ENCODE measurements around the gene SDK1. TPM values are rescaled to one million over a fixed set of nuclear protein-coding genes. Genes with fewer than 3 reads are reported as not detected.

The SDK1 gene
- total and polyA plus RNA-seq, 2 experiments from 2014 or later = 2.1 to 10.0 TPM

DNA sequence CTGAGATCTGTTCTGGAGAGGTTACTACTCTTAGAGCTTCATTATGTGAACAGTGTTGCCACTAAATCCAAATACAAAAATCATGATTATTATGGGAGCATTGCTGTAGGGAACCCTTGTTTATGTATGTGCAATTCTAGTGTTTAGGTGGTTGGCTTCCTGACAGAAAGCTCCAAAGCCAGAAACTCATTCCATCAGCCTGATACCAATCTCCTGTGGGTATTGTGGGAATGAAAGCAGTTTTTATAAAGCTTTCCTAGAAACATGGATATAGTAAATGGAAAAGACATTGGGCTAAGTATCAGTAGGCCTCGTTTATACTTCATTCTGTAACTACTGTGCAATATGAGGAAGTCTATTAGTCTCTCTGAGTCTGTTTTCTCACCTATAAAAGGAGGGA is 6.4 kb downstream of the SDK1 start (continued):
- TF ChIP-seq, protein P1, sequence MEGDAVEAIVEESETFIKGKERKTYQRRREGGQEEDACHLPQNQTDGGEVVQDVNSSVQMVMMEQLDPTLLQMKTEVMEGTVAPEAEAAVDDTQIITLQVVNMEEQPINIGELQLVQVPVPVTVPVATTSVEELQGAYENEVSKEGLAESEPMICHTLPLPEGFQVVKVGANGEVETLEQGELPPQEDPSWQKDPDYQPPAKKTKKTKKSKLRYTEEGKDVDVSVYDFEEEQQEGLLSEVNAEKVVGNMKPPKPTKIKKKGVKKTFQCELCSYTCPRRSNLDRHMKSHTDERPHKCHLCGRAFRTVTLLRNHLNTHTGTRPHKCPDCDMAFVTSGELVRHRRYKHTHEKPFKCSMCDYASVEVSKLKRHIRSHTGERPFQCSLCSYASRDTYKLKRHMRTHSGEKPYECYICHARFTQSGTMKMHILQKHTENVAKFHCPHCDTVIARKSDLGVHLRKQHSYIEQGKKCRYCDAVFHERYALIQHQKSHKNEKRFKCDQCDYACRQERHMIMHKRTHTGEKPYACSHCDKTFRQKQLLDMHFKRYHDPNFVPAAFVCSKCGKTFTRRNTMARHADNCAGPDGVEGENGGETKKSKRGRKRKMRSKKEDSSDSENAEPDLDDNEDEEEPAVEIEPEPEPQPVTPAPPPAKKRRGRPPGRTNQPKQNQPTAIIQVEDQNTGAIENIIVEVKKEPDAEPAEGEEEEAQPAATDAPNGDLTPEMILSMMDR (conservative IDR thresholded peaks at IDR 0.05; ENCODE audit: low read depth in 2 of 2) = no peak
- TF ChIP-seq CREB1 (CRISPR knock-in tag; IDR thresholded peaks at IDR 0.05; ENCODE audit: low read depth) = no peak
- TF ChIP-seq EZH2 (IDR thresholded peaks at IDR 0.05; ENCODE audit: low read depth, unreplicated experiment) = no peak
- TF ChIP-seq ZNF114 (CRISPR knock-in tag; IDR thresholded peaks at IDR 0.05) = no peak
- no peak for TF ChIP-seq JUNB (IDR thresholded peaks at IDR 0.05; ENCODE audit: unreplicated experiment)
- TF ChIP-seq EZH2phosphoT487 (IDR thresholded peaks at IDR 0.05; ENCODE audit: unreplicated experiment) = no peak
- no peak for TF ChIP-seq STAT1 (IDR thresholded peaks at IDR 0.05; ENCODE audit: unreplicated experiment)
- TF ChIP-seq NANOG (IDR thresholded peaks at IDR 0.05; ENCODE audit: borderline replicate concordance) = no peak

DNA sequence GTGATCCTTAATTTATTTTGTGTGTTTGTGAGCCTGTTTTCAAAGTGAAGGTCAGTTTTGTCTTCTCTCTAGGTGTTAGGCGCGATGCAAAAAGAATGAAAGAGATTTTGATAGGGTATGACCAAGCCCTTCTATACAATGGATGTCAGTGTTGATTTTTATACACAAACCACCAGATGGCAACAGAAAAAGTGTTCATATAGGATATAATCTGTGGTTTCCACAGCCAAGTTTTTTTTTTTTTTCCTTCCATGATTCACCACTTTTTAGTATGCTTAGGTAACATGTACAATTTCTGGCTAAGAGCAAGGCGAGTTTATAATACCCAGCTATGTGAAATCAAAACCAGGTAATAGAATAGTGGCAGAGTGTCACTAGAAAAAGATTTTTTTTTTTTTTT is 8.1 kb downstream of the SDK1 start:
- Histone ChIP-seq H3K9me2 (ENCODE audit: insufficient read depth) (no peaks in the 10 kb centered on the region), H3K27me3 (ENCODE audit: insufficient read depth) (no peaks in the 10 kb centered on the region), H3K79me2 (replicated peaks; ENCODE audit: insufficient read depth) (peaks cover 33% of the 10 kb centered on the region), H2AFZ (no peak overlapping the region), H3K4me2 (no peak overlapping the region), H3K4me3 (no peak overlapping the region), H3F3A (replicated peaks; ENCODE audit: low read depth) (no peaks in the 10 kb centered on the region), H3K27ac (ENCODE audit: low read depth) (no peak overlapping the region), H3K36me3 (ENCODE audit: insufficient read depth) (no peaks in the 10 kb centered on the region), H3K4me1 (ENCODE audit: insufficient read depth) (no peaks in the 10 kb centered on the region), H4K20me1 (replicated peaks; ENCODE audit: insufficient read depth) (peaks cover 12% of the 10 kb centered on the region; the same call in 1 of the 2 replicates)
- peaks cover 10% of the 10 kb centered on the region; the same call in 2 of the 3 replicates for H3K4me1 Mint-ChIP-seq
- no peak overlapping the region for H3K4me3 Mint-ChIP-seq
- no peaks in the 10 kb centered on the region for H3K27me3 Mint-ChIP-seq (ENCODE audit: insufficient read depth, low read depth, poor library complexity)
- DNase-seq (ENCODE audit: low spot score) (no peak), ATAC-seq (no peak)
- H3K9me3 Mint-ChIP-seq = no peaks in the 10 kb centered on the region
- no peaks in the 10 kb centered on the region for H3K36me3 Mint-ChIP-seq (ENCODE audit: low read depth)
- no peak for TF ChIP-seq STAT1 (IDR thresholded peaks at IDR 0.05; ENCODE audit: unreplicated experiment)
- TF ChIP-seq, protein P2, sequence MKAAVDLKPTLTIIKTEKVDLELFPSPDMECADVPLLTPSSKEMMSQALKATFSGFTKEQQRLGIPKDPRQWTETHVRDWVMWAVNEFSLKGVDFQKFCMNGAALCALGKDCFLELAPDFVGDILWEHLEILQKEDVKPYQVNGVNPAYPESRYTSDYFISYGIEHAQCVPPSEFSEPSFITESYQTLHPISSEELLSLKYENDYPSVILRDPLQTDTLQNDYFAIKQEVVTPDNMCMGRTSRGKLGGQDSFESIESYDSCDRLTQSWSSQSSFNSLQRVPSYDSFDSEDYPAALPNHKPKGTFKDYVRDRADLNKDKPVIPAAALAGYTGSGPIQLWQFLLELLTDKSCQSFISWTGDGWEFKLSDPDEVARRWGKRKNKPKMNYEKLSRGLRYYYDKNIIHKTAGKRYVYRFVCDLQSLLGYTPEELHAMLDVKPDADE (IDR thresholded peaks at IDR 0.05) = no peak
- TF ChIP-seq, protein P3, sequence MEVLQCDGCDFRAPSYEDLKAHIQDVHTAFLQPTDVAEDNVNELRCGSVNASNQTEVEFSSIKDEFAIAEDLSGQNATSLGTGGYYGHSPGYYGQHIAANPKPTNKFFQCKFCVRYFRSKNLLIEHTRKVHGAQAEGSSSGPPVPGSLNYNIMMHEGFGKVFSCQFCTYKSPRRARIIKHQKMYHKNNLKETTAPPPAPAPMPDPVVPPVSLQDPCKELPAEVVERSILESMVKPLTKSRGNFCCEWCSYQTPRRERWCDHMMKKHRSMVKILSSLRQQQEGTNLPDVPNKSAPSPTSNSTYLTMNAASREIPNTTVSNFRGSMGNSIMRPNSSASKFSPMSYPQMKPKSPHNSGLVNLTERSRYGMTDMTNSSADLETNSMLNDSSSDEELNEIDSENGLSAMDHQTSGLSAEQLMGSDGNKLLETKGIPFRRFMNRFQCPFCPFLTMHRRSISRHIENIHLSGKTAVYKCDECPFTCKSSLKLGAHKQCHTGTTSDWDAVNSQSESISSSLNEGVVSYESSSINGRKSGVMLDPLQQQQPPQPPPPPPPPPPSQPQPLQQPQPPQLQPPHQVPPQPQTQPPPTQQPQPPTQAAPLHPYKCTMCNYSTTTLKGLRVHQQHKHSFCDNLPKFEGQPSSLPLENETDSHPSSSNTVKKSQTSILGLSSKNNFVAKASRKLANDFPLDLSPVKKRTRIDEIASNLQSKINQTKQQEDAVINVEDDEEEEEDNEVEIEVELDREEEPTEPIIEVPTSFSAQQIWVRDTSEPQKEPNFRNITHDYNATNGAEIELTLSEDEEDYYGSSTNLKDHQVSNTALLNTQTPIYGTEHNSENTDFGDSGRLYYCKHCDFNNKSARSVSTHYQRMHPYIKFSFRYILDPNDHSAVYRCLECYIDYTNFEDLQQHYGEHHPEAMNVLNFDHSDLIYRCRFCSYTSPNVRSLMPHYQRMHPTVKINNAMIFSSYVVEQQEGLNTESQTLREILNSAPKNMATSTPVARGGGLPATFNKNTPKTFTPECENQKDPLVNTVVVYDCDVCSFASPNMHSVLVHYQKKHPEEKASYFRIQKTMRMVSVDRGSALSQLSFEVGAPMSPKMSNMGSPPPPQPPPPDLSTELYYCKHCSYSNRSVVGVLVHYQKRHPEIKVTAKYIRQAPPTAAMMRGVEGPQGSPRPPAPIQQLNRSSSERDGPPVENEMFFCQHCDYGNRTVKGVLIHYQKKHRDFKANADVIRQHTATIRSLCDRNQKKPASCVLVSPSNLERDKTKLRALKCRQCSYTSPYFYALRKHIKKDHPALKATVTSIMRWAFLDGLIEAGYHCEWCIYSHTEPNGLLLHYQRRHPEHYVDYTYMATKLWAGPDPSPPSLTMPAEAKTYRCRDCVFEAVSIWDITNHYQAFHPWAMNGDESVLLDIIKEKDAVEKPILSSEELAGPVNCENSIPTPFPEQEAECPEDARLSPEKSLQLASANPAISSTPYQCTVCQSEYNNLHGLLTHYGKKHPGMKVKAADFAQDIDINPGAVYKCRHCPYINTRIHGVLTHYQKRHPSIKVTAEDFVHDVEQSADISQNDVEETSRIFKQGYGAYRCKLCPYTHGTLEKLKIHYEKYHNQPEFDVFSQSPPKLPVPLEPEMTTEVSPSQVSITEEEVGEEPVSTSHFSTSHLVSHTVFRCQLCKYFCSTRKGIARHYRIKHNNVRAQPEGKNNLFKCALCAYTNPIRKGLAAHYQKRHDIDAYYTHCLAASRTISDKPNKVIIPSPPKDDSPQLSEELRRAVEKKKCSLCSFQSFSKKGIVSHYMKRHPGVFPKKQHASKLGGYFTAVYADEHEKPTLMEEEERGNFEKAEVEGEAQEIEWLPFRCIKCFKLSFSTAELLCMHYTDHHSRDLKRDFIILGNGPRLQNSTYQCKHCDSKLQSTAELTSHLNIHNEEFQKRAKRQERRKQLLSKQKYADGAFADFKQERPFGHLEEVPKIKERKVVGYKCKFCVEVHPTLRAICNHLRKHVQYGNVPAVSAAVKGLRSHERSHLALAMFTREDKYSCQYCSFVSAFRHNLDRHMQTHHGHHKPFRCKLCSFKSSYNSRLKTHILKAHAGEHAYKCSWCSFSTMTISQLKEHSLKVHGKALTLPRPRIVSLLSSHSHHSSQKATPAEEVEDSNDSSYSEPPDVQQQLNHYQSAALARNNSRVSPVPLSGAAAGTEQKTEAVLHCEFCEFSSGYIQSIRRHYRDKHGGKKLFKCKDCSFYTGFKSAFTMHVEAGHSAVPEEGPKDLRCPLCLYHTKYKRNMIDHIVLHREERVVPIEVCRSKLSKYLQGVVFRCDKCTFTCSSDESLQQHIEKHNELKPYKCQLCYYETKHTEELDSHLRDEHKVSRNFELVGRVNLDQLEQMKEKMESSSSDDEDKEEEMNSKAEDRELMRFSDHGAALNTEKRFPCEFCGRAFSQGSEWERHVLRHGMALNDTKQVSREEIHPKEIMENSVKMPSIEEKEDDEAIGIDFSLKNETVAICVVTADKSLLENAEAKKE (CRISPR knock-in tag; IDR thresholded peaks at IDR 0.05) = no peak
- no peak overlapping the region for H3K27ac Mint-ChIP-seq

Measured in GM23338 (cell line).